HepG2 (cell line): Measurements from ENCODE around the gene IFNA6. TPM values are rescaled to one million over a fixed set of nuclear protein-coding genes. Genes with fewer than 3 reads are reported as not detected.

Experiments used
- ATAC-seq: fragments of 200-7000 bp; cut with Tn5 transposase; 3 replicates; pipeline ENCODE4 v1.9.1; 2020; ENCODE audit warnings: mild to moderate bottlenecking, moderate library complexity
- BruUV-seq: library from RNA; stranded (reverse); fragments of 400-500 nt; replicated peaks from 2 replicates; lab custom pipeline; 2021; lab: Mats Ljungman, UMichigan
- CTCF ChIA-PET: fragments of 300-600 bp; formaldehyde crosslinking; extraction: SDS; loops from one replicate; lab custom pipeline; 2021; ENCODE audit warnings: low total read pairs, inconsistent platforms, low intra/inter-chr PET ratio; lab: Yijun Ruan, JAX
- POLR2A ChIA-PET: fragments of 350-600 bp; sonication (Branson Sonifier 250); formaldehyde crosslinking; loops from one replicate; lab custom pipeline; 2020; ENCODE audit warnings: antibody characterized with exemption, inconsistent platforms; lab: Yijun Ruan, JAX
- DNase-seq: peaks from one replicate; pipeline ENCODE4 v3.0.0-alpha.2; 2015; ENCODE audit warnings: low spot score
- FAIRE-seq: peaks from 3 replicates; lab custom pipeline; 2011; peaks lifted over from hg19 to GRCh38; lab: Jason Lieb, UNC
- H2AFZ ChIP-seq: one replicate; pipeline ENCODE4 v1.6.1; 2011; ENCODE audit warnings: low read length, inconsistent platforms
- H3K27ac ChIP-seq: fragments of 300-600 bp; 3 replicates; pipeline ENCODE4 v1.8.0; 2011; ENCODE audit warnings: mixed run types, mild to moderate bottlenecking, mixed read lengths, low read length, inconsistent platforms; ENCODE audit not compliant: insufficient read depth; ENCODE audit errors: extremely low read length
- H3K27me3 ChIP-seq, 2 experiments: fragments of 200-600 bp in 1 of 2; 2 replicates in 1 of 2; 3 replicates in 1 of 2; pipeline versions ENCODE4 v1.6.0 to v1.8.0; 2011; ENCODE audit warnings: low read length in 2 of 2, mild to moderate bottlenecking in 2 of 2, moderate library complexity in 2 of 2, inconsistent platforms in 1 of 2; ENCODE audit not compliant: insufficient read depth in 2 of 2, control insufficient read depth in 1 of 2
- H3K36me3 ChIP-seq, 2 experiments: fragments of 200-600 bp in 1 of 2; replicated peaks in 1 of 2; 2 replicates in 1 of 2; 3 replicates in 1 of 2; pipeline versions ENCODE4 v1.5.1 to v1.8.0; 2011; ENCODE audit warnings: low read length in 2 of 2, inconsistent platforms in 1 of 2; ENCODE audit not compliant: insufficient read depth in 2 of 2, control insufficient read depth in 1 of 2
- H3K4me1 ChIP-seq: 2 replicates; pipeline ENCODE4 v1.5.1; 2012; ENCODE audit warnings: low read length, inconsistent platforms; ENCODE audit not compliant: insufficient read depth
- H3K4me2 ChIP-seq: 2 replicates; pipeline ENCODE4 v1.6.0; 2011; ENCODE audit warnings: low read depth, low read length, inconsistent platforms
- H3K4me3 ChIP-seq, 3 experiments: fragments of 200-600 bp in 1 of 3; sonication (generic), shearing (Covaris generic) in 1 of 3; replicated peaks in 1 of 3; 2 replicates each; pipeline ENCODE4 v1.5.1; 2011 to 2016; ENCODE audit warnings: low read length in 3 of 3, inconsistent platforms in 2 of 3, low read depth in 2 of 3, mild to moderate bottlenecking in 2 of 3, control low read depth in 1 of 3, mixed read lengths in 1 of 3; ENCODE audit not compliant: insufficient read depth in 1 of 3
- H3K79me2 ChIP-seq: one replicate; pipeline ENCODE4 v1.6.1; 2011; ENCODE audit warnings: low read length, inconsistent platforms; ENCODE audit not compliant: insufficient read depth
- H3K9ac ChIP-seq: 2 replicates; pipeline ENCODE4 v1.6.0; 2011; ENCODE audit warnings: mild to moderate bottlenecking, low read depth, low read length, inconsistent platforms; ENCODE audit not compliant: insufficient read depth
- H3K9me3 ChIP-seq: 2 replicates; pipeline ENCODE4 v1.5.1; 2012; ENCODE audit warnings: mild to moderate bottlenecking, low read length
- H4K20me1 ChIP-seq: 2 replicates; pipeline ENCODE4 v1.6.0; 2011; ENCODE audit warnings: inconsistent platforms, mild to moderate bottlenecking, low read length, moderate library complexity; ENCODE audit not compliant: insufficient read depth
- CHD2 ChIP-seq: IDR thresholded peaks from 2 replicates; pipeline ENCODE4 v1.6.1; 2011; ENCODE audit warnings: low read depth, low read length, improper control_type of control experiment
- E2F2 ChIP-seq: sonication (generic); formaldehyde crosslinking; IDR thresholded peaks from 2 replicates; pipeline ENCODE4 v1.4.0; 2020; ENCODE audit warnings: missing genetic modification reagents, borderline replicate concordance
- MED8 ChIP-seq: sonication (generic); formaldehyde crosslinking; IDR thresholded peaks from 2 replicates; pipeline ENCODE4 v1.8.1; 2023; ENCODE audit warnings: mild to moderate bottlenecking, missing genetic modification reagents; ENCODE audit not compliant: insufficient replicate concordance
- TRAFD1 ChIP-seq: sonication (generic); formaldehyde crosslinking; IDR thresholded peaks from 2 replicates; pipeline ENCODE4 v1.5.1; 2020; ENCODE audit warnings: missing genetic modification reagents, mild to moderate bottlenecking, borderline replicate concordance
- ZNF282 ChIP-seq: fragments of 450-650 bp; IDR thresholded peaks from 2 replicates; pipeline ENCODE4 v1.6.1; 2018; ENCODE audit not compliant: partially characterized antibody
- ZNF317 ChIP-seq: sonication (generic); formaldehyde crosslinking; IDR thresholded peaks from 2 replicates; pipeline ENCODE4 v1.5.0; 2020; ENCODE audit warnings: mild to moderate bottlenecking, missing genetic modification reagents
- ZNF564 ChIP-seq: sonication (generic); formaldehyde crosslinking; IDR thresholded peaks from 2 replicates; pipeline ENCODE4 v1.8.1; 2023; ENCODE audit warnings: mild to moderate bottlenecking, missing genetic modification reagents
- WGBS: methylation state at CpG from one replicate; pipeline ENCODE4 v1.1.6; 2017; ENCODE audit warnings: low lambda C conversion rate; 5-methylcytosine and 5-hydroxymethylcytosine counted together
- in situ Hi-C: cut with HindIII; loops from 2 replicates; pipeline ENCODE4 v1.10.0; 2017; ENCODE audit warnings: low pct_unique_long_range_greater_than_20kb; ENCODE audit not compliant: extremely low pct_ligation_motif_present
- intact Hi-C: fragments of 100-400 bp; cut with micrococcal nuclease; formaldehyde crosslinking; loops from one replicate; pipeline ENCODE4 v1.10.0; 2022; ENCODE audit not compliant: unreplicated experiment
- polyA plus RNA-seq, 8 experiments: library from polyadenylated mRNA; depleted of rRNA in 3 of 8; stranded (reverse) in 7 of 8; unstranded in 1 of 8; fragments of >200 nt; fragmentation: Illumina TruSeq in 4 of 8; extraction: Trizol in 4 of 8; gene quantifications; 2 replicates each; pipeline versions ENCODE4 v1.2.1 to v1.2.3, GENCODE V29; 2011 to 2016; ENCODE audit warnings: low read depth in 4 of 8, missing spikeins in 1 of 8, mixed read lengths in 1 of 8; ENCODE audit not compliant: insufficient read depth in 1 of 8
- total RNA-seq, 5 experiments: library from RNA; depleted of rRNA; stranded (reverse); fragments of >200 nt; fragmentation: Illumina TruSeq; extraction: Trizol; gene quantifications; 2 replicates each; pipeline ENCODE4 v1.2.3, GENCODE V29; 2016; ENCODE audit warnings: low read depth in 1 of 5
- TF ChIP-seq, protein P1 (sequence below), 2 experiments: fragments of 450-650 bp in 1 of 2; sonication (generic) in 1 of 2; formaldehyde crosslinking in 1 of 2; IDR thresholded peaks; 2 replicates each; pipeline versions ENCODE4 v1.6.1 to v1.8.0; 2016 to 2022; ENCODE audit warnings: antibody characterized with exemption in 1 of 2, mild to moderate bottlenecking in 1 of 2, missing genetic modification reagents in 1 of 2

Gene IFNA6
- total and polyA plus RNA-seq, 2 of the 13 experiments (the other 11 are each of a cell fraction or from before 2014, with no cell fraction given) = not detected

DNA sequence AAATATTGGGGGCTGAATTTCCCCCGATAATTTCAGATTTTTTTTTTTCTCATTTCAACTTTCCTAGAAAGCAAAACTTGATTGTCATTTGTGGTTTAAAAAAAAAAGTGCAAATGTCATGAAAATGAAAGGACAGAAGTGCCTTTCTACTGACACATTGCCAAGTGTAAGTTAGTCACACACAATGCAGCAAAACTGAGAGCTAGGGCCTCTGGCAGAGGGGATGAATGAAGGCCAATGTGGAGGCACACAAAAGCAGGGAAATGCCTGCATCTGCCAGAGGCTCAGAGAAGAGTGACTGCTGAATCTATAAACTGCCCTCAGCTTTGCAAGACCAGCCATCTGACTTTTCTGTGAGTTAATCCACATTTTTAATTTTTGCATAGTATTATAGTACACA lies 38.8 kb downstream of the IFNA6 start (continued):
- no peak for TF ChIP-seq TRAFD1
- no peak for TF ChIP-seq ZNF564 (CRISPR knock-in tag)
- no peak for TF ChIP-seq MED8 (CRISPR knock-in tag)
- no peak for TF ChIP-seq ZNF282
- TF ChIP-seq CHD2 = no peak
- TF ChIP-seq E2F2 (CRISPR knock-in tag) = no peak

DNA sequence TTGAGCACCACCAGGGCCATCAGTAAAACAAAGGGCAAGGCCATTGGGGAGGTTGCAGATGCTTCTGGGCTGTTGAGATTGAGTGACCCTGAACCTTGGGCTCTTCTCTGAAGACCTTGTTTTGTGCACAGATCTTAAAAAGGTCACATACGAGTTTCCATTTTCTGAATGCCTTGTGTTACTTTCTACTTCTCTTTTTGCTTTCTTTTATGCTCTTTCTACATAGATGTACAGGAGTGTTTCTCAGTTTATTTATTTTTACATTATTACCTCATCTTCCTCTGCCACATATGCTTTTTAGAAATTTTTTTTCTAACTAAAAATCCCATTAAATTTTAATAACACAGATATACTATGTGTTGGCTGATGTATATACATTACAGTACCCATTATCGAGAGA lies 45.5 kb downstream of the IFNA6 start, which contains the start of gene IFNA5:
TSS of gene IFNA5 (minus strand) at position 101 of the 400 bp plus-strand sequence. CDS start at position 44, 57 bp downstream.
- DNase-seq = no peak
- in situ Hi-C loops (no loop called here), intact Hi-C loops (loop anchor here (2.0 kb wide), 1 partner anchor 60 kb away; no protein-coding TSS in a partner anchor)
- Histone ChIP-seq H3K27me3 (no peaks in the 10 kb centered on the region), H3K4me1 (no peaks in the 10 kb centered on the region), H3K9me3 (no peaks in the 10 kb centered on the region), H3K36me3 (no peaks in the 10 kb centered on the region), H3K79me2 (no peaks in the 10 kb centered on the region), H4K20me1 (no peaks in the 10 kb centered on the region), H3K9ac (no peak within 1 kb of the TSS), H3K4me3 (no peak within 1 kb of the TSS), H2AFZ (no peak within 1 kb of the TSS), H3K4me2 (no peak within 1 kb of the TSS), H3K27ac (no peak within 1 kb of the TSS)
- no TSS peak for BruUV-seq
- ChIA-PET POLR2A (no interaction called here), CTCF (no interaction called here)
- WGBS = 46% methylated on average over 2 of the region's 2 CpGs
- no peak for FAIRE-seq
- ATAC-seq = no peak
- TF ChIP-seq, protein P1, sequence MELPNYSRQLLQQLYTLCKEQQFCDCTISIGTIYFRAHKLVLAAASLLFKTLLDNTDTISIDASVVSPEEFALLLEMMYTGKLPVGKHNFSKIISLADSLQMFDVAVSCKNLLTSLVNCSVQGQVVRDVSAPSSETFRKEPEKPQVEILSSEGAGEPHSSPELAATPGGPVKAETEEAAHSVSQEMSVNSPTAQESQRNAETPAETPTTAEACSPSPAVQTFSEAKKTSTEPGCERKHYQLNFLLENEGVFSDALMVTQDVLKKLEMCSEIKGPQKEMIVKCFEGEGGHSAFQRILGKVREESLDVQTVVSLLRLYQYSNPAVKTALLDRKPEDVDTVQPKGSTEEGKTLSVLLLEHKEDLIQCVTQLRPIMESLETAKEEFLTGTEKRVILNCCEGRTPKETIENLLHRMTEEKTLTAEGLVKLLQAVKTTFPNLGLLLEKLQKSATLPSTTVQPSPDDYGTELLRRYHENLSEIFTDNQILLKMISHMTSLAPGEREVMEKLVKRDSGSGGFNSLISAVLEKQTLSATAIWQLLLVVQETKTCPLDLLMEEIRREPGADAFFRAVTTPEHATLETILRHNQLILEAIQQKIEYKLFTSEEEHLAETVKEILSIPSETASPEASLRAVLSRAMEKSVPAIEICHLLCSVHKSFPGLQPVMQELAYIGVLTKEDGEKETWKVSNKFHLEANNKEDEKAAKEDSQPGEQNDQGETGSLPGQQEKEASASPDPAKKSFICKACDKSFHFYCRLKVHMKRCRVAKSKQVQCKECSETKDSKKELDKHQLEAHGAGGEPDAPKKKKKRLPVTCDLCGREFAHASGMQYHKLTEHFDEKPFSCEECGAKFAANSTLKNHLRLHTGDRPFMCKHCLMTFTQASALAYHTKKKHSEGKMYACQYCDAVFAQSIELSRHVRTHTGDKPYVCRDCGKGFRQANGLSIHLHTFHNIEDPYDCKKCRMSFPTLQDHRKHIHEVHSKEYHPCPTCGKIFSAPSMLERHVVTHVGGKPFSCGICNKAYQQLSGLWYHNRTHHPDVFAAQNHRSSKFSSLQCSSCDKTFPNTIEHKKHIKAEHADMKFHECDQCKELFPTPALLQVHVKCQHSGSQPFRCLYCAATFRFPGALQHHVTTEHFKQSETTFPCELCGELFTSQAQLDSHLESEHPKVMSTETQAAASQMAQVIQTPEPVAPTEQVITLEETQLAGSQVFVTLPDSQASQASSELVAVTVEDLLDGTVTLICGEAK (IDR thresholded peaks at IDR 0.05) = no peak
- TF ChIP-seq, protein P1 (CRISPR knock-in tag; IDR thresholded peaks at IDR 0.05) = no peak
- no peak for TF ChIP-seq ZNF317 (CRISPR knock-in tag)
